MM.1S (cell line): ENCODE measurements around the gene ANG.

Experiments
- DNase-seq: peaks from one replicate; pipeline ENCODE4 v3.0.0-alpha.2; 2015
- H2AFZ ChIP-seq: fragments of 300-600 bp; sonication (generic); 2 replicates; pipeline ENCODE4 v1.6.0; 2016; ENCODE audit warnings: antibody characterized with exemption, low read length
- H3F3A ChIP-seq: fragments of 300-600 bp; sonication (generic); 2 replicates; pipeline ENCODE4 v1.6.1; 2016; ENCODE audit warnings: mild to moderate bottlenecking, antibody characterized with exemption, low read length, moderate library complexity, mixed read lengths; ENCODE audit not compliant: insufficient read depth
- H3K27ac ChIP-seq: fragments of 300-600 bp; sonication (generic); 2 replicates; pipeline ENCODE4 v1.5.1; 2016; ENCODE audit warnings: mild to moderate bottlenecking, low read length
- H3K27me3 ChIP-seq: fragments of 300-600 bp; sonication (generic); replicated peaks from 2 replicates; pipeline ENCODE4 v1.6.0; 2016; ENCODE audit warnings: low read length; ENCODE audit not compliant: insufficient read depth
- H3K36me3 ChIP-seq: fragments of 300-600 bp; sonication (generic); replicated peaks from 2 replicates; pipeline ENCODE4 v1.6.1; 2016; ENCODE audit warnings: mild to moderate bottlenecking, low read length, mixed read lengths; ENCODE audit not compliant: insufficient read depth
- H3K4me1 ChIP-seq: fragments of 300-600 bp; sonication (generic); 2 replicates; pipeline ENCODE4 v1.6.1; 2016; ENCODE audit warnings: low read length, mixed read lengths
- H3K4me2 ChIP-seq: fragments of 300-600 bp; sonication (generic); 2 replicates; pipeline ENCODE4 v1.6.0; 2016; ENCODE audit warnings: low read depth, low read length
- H3K4me3 ChIP-seq: fragments of 300-600 bp; sonication (generic); 2 replicates; pipeline ENCODE4 v1.5.1; 2016; ENCODE audit warnings: low read length, mixed read lengths
- H3K79me2 ChIP-seq: fragments of 300-600 bp; sonication (generic); 2 replicates; pipeline ENCODE4 v1.6.1; 2016; ENCODE audit warnings: mixed run types, low read length, mixed read lengths
- H3K9ac ChIP-seq: fragments of 300-600 bp; sonication (generic); 2 replicates; pipeline ENCODE4 v1.6.1; 2016; ENCODE audit warnings: low read length, mixed read lengths
- H3K9me2 ChIP-seq: fragments of 300-600 bp; sonication (generic); replicated peaks from 2 replicates; pipeline ENCODE4 v1.6.1; 2016; ENCODE audit warnings: mild to moderate bottlenecking, low read length, mixed read lengths; ENCODE audit not compliant: insufficient read depth
- H3K9me3 ChIP-seq: fragments of 300-600 bp; sonication (generic); replicated peaks from 2 replicates; pipeline ENCODE4 v1.6.1; 2016; ENCODE audit warnings: mild to moderate bottlenecking, low read length, mixed read lengths; ENCODE audit not compliant: insufficient read depth
- H4K20me1 ChIP-seq: fragments of 300-600 bp; sonication (generic); 2 replicates; pipeline ENCODE4 v1.6.1; 2016; ENCODE audit warnings: mild to moderate bottlenecking, low read length, moderate library complexity, mixed read lengths; ENCODE audit not compliant: insufficient read depth
- CTCF ChIP-seq: fragments of 300-600 bp; sonication (generic); IDR thresholded peaks from 2 replicates; pipeline ENCODE4 v1.5.1; 2016; ENCODE audit warnings: antibody characterized with exemption, low read length, mixed read lengths
- EZH2 ChIP-seq: fragments of 300-600 bp; sonication (generic); optimal IDR thresholded peaks from 2 replicates; pipeline ENCODE3; 2017; ENCODE audit warnings: low read depth, mild to moderate bottlenecking, antibody characterized with exemption, low read length, mixed read lengths
- EZH2phosphoT487 ChIP-seq: fragments of 300-600 bp; sonication (generic); IDR thresholded peaks from 2 replicates; pipeline ENCODE4 v1.6.1; 2018; ENCODE audit warnings: antibody characterized with exemption, low read length

ANG gene

GRCh38 chr14:20655851-20656250, 32.7 kb upstream of the ANG start:
- Histone ChIP-seq H3K4me1 (no peaks in the 10 kb centered on the region), H3K4me3 (no peak overlapping the region), H3F3A (no peaks in the 10 kb centered on the region), H2AFZ (no peak overlapping the region), H3K27me3 (no peaks in the 10 kb centered on the region), H3K79me2 (no peaks in the 10 kb centered on the region), H3K9ac (no peak overlapping the region), H3K27ac (no peak overlapping the region), H3K36me3 (no peaks in the 10 kb centered on the region), H3K9me3 (no peaks in the 10 kb centered on the region), H3K9me2 (no peaks in the 10 kb centered on the region), H3K4me2 (no peak overlapping the region), H4K20me1 (no peaks in the 10 kb centered on the region)
- no peak for DNase-seq
- no peak for TF ChIP-seq EZH2
- no peak for TF ChIP-seq EZH2phosphoT487
- TF ChIP-seq CTCF = no peak

GRCh38 chr14:20656274-20656673, 32.3 kb upstream of the ANG start:
- H3K9ac ChIP-seq = no peak overlapping the region
- no peaks in the 10 kb centered on the region for H3K36me3 ChIP-seq
- H3F3A ChIP-seq = no peaks in the 10 kb centered on the region
- H3K4me2 ChIP-seq = no peak overlapping the region
- H3K27me3 ChIP-seq = no peaks in the 10 kb centered on the region
- no peaks in the 10 kb centered on the region for H3K9me2 ChIP-seq
- no peak overlapping the region for H3K4me3 ChIP-seq
- no peak overlapping the region for H3K27ac ChIP-seq
- H2AFZ ChIP-seq = no peak overlapping the region
- H3K79me2 ChIP-seq = no peaks in the 10 kb centered on the region
- no peaks in the 10 kb centered on the region for H4K20me1 ChIP-seq
- no peak for DNase-seq
- no peaks in the 10 kb centered on the region for H3K9me3 ChIP-seq
- H3K4me1 ChIP-seq = no peaks in the 10 kb centered on the region
- no peak for TF ChIP-seq EZH2phosphoT487

- H3K9me3 ChIP-seq = no peaks in the 10 kb centered on the region
- H3K9ac ChIP-seq = no peak overlapping the region
- no peak overlapping the region for H2AFZ ChIP-seq
- TF ChIP-seq EZH2phosphoT487 (no peak), CTCF (peak; percentile 16; the same call in 1 of the 2 replicates)
- no peaks in the 10 kb centered on the region for H4K20me1 ChIP-seq
- H3K9me2 ChIP-seq = no peaks in the 10 kb centered on the region
- no peaks in the 10 kb centered on the region for H3F3A ChIP-seq
- H3K79me2 ChIP-seq = no peaks in the 10 kb centered on the region
- no peak overlapping the region for H3K4me2 ChIP-seq
- no peak for DNase-seq
- no peaks in the 10 kb centered on the region for H3K36me3 ChIP-seq
- no peaks in the 10 kb centered on the region for H3K4me1 ChIP-seq
- no peak overlapping the region for H3K27ac ChIP-seq
- no peaks in the 10 kb centered on the region for H3K27me3 ChIP-seq
- H3K4me3 ChIP-seq = no peak overlapping the region
Measured at GRCh38 chr14:20657216-20658211, 31.1 kb upstream of the ANG start.

- no peak overlapping the region for H2AFZ ChIP-seq
- no peaks in the 10 kb centered on the region for H3K9me2 ChIP-seq
- no peaks in the 10 kb centered on the region for H3F3A ChIP-seq
- no peak overlapping the region for H3K9ac ChIP-seq
- DNase-seq = no peak
- no peaks in the 10 kb centered on the region for H3K27me3 ChIP-seq
- H3K79me2 ChIP-seq = no peaks in the 10 kb centered on the region
- H3K36me3 ChIP-seq = no peaks in the 10 kb centered on the region
- no peak overlapping the region for H3K4me3 ChIP-seq
- no peaks in the 10 kb centered on the region for H3K9me3 ChIP-seq
- H3K4me2 ChIP-seq = no peak overlapping the region
- no peak overlapping the region for H3K27ac ChIP-seq
- no peaks in the 10 kb centered on the region for H3K4me1 ChIP-seq
- TF ChIP-seq EZH2 (no peak), EZH2phosphoT487 (no peak), CTCF (no peak)
- no peaks in the 10 kb centered on the region for H4K20me1 ChIP-seq
Measured at GRCh38 chr14:20658246-20658645, 30.3 kb upstream of the ANG start.
